Stimulated activated CD4-positive, alpha-beta T cell treated with anti-CD3 and anti-CD28 coated beads, Interleukin-12 subunit alpha, Interleukin-12 subunit beta, amount 100 ng/mL, for 24 hours (primary cell): Measurements from ENCODE around the gene TBC1D17.
A peak's percentile ranks its signal among the peaks of the same experiment; 100 is the strongest.

Experiments used
- DNase-seq, 2 experiments: peaks; one replicate each; pipeline ENCODE4 v3.0.0-alpha.2; 2020; ENCODE audit warnings: low read depth in 2 of 2

TBC1D17 gene

GRCh38 chr19:49861541-49862378 is 15.7 kb upstream of the TBC1D17 start:
- no peak for DNase-seq

GRCh38 chr19:49862391-49863253 is 14.9 kb upstream of the TBC1D17 start:
- no peak for DNase-seq

GRCh38 chr19:49863254-49863934 is 14.1 kb upstream of the TBC1D17 start:
- no peak for DNase-seq

DNA sequence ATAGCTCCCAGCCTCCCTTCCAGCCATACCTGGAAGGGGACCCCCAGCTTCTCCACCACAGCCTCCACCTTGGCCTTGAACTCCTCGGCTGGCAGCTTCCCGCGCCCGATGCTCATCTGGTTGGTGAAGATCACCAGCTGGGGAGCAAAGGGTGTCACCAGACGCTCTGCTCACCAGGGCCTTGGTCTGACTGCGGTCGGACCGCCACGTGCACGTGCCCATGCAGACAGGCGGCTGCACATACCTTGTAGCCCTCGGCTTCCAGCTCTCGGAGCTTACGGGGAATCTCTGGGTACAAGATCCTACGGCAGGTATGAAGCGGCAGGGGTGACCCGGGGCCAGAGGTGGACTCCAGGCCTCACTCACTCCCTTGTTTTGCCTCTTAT is 13.6 kb upstream of the TBC1D17 start:
- no peak for DNase-seq

DNA sequence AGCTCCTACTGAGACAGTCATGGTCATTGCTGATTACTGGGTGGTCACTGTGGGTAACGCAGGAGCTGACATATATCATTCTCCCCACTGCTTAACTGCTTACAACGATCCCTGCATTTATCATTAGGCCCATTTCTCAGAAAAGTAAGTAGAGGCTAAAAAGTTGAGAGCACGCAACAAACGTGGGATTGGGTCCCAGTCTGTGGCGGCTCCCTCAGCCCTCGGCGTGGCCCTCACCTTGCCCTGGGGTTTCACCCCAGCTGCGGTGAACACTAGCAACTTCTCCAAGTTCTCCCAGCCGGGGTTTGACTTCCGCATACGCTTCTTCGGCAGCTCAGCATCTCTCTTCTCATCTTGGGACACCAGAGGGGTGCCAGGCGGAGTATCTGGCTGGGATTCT is 12.6 kb upstream of the TBC1D17 start:
- DNase-seq = no peak

GRCh38 chr19:49866933-49867782 is 10.3 kb upstream of the TBC1D17 start, which contains the start of gene PNKP:
PNKP (minus strand) TSS chr19:49867576; CDS start chr19:49867204, 372 bp downstream.
- DNase-seq = peak; percentile 84 to 93

- no peak for DNase-seq
Observed at GRCh38 chr19:49869009-49869483, 8.5 kb upstream of the TBC1D17 start.

DNA sequence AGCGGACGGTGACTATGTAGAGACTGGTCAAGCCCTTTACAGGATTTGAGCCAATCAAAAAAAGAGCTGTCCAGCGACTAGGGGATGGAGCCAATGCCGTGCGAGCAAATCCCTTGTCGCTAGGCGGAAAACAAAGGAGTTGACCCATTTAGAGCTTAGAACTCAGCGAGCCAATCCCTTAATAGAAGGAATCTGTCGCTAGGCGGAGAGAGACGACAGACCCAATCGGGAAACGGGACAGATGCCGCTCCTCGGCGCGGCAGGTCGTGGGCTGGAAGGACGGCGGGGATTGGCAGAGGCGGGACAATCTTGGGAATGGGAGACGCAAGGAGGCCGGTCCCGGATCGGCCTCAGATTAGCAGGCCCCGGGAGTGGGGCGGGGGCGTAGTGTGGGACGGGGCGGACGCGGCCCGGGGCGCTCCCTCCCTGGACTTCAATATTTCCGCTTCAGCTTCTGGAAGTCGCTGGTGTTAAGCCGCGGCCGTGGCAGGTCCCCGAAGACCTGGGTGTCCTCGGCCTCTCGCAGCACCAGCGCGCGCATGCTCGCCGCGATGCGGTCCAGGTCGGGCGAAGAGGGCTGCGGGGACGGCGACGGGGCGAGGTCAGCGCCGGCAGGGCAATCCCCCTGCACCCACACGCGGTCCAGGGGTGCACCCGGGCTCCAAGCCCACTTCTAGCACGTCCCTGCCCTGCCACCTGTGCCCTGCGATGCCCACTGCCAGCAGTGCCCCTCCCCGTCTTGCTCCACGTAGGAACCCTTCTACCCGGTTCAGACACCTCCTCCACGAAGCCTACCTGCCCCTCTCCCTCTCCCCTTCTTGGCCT is 7.8 kb upstream of the TBC1D17 start:
- peak; percentile 81 to 82 for DNase-seq

DNA sequence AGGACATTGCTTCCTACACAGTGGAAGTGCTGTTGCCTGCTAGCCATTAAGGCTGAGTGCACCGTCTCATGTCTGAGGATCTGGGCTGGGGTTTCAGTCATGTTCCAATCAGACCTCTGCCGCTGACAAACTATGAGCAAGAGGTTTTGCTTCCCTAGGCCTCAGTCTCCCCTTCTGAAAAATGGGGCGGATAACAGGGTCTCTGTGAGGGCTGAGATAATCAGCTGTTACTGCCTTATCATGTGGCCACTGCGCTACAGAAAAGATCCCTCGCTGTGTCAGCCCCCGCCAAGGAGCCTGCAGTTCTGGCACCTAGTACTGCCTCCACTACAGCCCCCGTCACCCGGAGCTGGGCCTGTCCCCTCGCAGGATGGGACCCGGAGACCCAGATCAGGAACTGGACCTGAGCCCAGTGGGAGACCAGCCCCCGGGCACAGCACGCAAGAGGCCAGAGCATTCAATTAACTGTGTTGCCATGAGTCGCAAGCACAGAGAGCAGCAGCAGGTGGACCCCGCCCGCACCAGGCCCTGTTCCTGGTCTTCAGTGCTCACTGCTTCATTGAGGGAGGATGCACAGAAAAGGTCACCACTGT is 7.1 kb upstream of the TBC1D17 start:
- no peak for DNase-seq

- no peak for DNase-seq
Observed at GRCh38 chr19:49871349-49871985, 6.0 kb upstream of the TBC1D17 start.

- no peak for DNase-seq
Observed at GRCh38 chr19:49872245-49873128, 5.0 kb upstream of the TBC1D17 start.

- no peak for DNase-seq
Observed at GRCh38 chr19:49873129-49873521, 4.4 kb upstream of the TBC1D17 start.

GRCh38 chr19:49873834-49874233 is 3.7 kb upstream of the TBC1D17 start:
- DNase-seq = no peak

GRCh38 chr19:49874503-49875157 is 2.9 kb upstream of the TBC1D17 start:
- DNase-seq = no peak

DNA sequence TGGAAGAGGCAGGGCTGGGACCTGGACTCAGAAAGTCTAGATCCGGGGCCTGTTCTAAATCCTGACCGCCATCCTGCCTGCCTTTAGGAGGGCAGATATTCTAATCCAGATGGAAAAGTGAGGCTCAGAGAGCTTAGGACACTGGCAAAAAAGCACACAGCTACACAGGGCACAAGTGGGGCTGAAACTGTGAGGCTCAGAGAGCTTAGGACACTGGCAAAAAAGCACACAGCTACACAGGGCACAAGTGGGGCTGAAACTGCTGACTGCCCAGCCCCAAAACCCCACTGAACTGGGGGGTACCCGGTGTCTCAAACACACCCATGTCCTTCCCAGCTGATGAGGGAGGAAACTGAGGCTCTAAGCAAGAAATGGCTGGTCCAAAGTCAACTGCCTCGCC is 2.3 kb upstream of the TBC1D17 start:
- no peak for DNase-seq

DNA sequence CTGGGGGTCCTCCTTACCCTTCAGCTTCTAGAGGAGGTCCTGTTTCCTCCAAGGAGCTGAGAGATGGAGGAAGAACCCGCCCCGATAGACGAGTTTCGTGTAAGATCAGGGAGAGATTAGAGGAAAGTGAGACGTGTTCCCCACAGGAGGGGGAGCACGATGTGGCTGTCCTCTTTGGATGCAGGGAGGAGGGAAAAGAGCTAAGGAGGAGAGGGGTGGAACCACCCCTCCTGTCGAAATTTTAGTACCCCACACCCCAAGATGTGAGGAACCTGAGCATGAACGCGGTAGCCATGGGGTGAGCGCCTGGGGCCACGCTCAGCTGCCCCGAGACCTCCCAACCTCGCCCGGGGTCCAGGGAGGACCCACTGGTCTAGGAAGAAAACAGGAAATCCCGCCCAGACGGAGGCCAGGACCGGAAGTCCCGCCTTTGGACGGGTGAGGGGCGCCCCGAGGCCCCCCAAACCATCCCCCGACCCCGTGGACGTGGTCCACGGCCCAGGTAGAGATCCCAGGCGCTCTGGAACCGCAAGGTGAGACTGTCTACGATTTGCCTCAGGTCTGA is 1.6 kb upstream of the TBC1D17 start:
- no peak for DNase-seq

DNA sequence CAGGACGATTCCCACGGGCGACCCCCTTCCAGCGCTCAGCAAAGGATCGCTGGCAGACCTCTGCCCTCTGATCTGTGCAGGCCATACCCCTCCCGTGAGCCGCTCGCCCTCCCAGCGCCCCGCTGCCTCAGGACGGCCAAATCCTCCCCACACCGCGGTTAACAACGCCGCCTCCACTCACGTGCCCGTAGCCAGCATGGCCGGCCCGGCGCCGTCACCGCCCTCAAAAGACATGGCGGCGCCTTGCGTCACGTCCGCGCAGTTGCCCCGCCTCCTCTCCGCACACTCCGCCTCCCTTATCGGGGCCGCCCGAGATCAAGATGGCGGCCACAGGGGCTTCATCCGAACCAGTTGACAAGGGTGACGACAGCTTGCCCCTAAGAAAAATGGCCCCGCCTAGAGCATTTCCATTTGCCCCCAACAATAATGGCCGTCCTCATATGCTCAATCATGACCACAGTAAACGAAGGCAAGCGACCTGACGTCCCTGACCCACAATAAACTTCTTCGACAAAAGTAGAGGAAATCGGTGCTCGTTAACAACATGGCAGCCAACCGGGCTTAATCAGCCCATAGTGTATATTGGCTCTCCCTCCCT is 981 bp upstream of the TBC1D17 start:
- DNase-seq = peak; percentile 93 to 95
